AG10803 (cell line): ENCODE results near the gene HOMER3.

ENCODE experiments used
- DNase-seq: peaks from one replicate; pipeline ENCODE4 v3.0.0; 2010; ENCODE audit warnings: low read depth
- H3K4me3 ChIP-seq: 2 replicates; pipeline ENCODE4 v1.5.1; 2011; ENCODE audit warnings: mild to moderate bottlenecking, low read length, control low read depth
- CTCF ChIP-seq: conservative IDR thresholded peaks from 2 replicates; pipeline ENCODE4 v1.5.1; 2011; ENCODE audit warnings: mild to moderate bottlenecking, low read length, control low read depth, inconsistent platforms

Gene HOMER3

GRCh38 chr19:18899624-18900560 is 41.1 kb downstream of the HOMER3 start:
- TF ChIP-seq CTCF = no peak
- DNase-seq = no peak
- no peak overlapping the region for H3K4me3 ChIP-seq

- no peak overlapping the region for H3K4me3 ChIP-seq
- TF ChIP-seq CTCF = no peak
- DNase-seq = no peak
These were observed 42.2 kb downstream of the HOMER3 start for GRCh38 chr19:18898607-18899408.

GRCh38 chr19:18898081-18898606 is 42.9 kb downstream of the HOMER3 start:
- TF ChIP-seq CTCF = no peak
- no peak for DNase-seq
- no peak overlapping the region for H3K4me3 ChIP-seq

- no peak for TF ChIP-seq CTCF
- no peak overlapping the region for H3K4me3 ChIP-seq
- no peak for DNase-seq
These were observed 43.7 kb downstream of the HOMER3 start for GRCh38 chr19:18897094-18898029.

GRCh38 chr19:18896421-18896841 is 44.6 kb downstream of the HOMER3 start:
- DNase-seq = no peak
- 0 out of 2 replicates have a peak, but pooled peaks have one; percentile 2 for TF ChIP-seq CTCF
- peak overlapping the region; percentile 9 for H3K4me3 ChIP-seq

GRCh38 chr19:18895824-18896341 is 45.1 kb downstream of the HOMER3 start, which contains the start of gene CERS1:
Gene CERS1 (minus strand): TSS chr19:18896158. CDS start chr19:18896072, 86 bp downstream.
- no peak for TF ChIP-seq CTCF
- no peak for DNase-seq
- peak within 1 kb of the TSS; percentile 36 for H3K4me3 ChIP-seq
